ENCODE data around the gene GPR150.

GPR150 gene

GRCh38 chr5:95599252-95599651, 20.6 kb upstream of the GPR150 start:
- no peak for FAIRE-seq
- no peak for DNase-seq (ENCODE audit: insufficient read length, low spot score)
- TF ChIP-seq CTCF (IDR thresholded peaks at IDR 0.05; ENCODE audit: insufficient read depth, missing control alignments) = no peak

DNA sequence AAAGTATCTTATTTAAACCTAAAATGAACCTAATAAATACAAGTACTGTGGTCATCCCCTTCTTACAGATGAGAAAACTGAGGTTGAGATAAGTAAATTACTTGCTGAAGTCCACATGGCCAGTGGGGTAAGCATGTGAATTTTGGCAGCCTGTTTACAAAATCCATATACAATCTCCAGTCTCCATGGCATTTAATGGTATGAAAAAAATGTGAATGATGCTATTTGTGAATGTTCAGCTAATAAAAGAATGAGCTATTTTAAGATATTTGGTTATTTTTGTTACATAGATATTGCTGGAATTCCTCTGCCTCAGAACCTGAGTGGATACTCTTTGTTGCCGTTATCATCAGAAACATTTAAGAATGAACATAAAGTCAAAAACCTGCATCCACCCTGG, 19.3 kb upstream of the GPR150 start:
- TF ChIP-seq CTCF (IDR thresholded peaks at IDR 0.05; ENCODE audit: insufficient read depth, missing control alignments) = no peak
- DNase-seq (ENCODE audit: insufficient read length, low spot score) (no peak), FAIRE-seq (no peak)

DNA sequence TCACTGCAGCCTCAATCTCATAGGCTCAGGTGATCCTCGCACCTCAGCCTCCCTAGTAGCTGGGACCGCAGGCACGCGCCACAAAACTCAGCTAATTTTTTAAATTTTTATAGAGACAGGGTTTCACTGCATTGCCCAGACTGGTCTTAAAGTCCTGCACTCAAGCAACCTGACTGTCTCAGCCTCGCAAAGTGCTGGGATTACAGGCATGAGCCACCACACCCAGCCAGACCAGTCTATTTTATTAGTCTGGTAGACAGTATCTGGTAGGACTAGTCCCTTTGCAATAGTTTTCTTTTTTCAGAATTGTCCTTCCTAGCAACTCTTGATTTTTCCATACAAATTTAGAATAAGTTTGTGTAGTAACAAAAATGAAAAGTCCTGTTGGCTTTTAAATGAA, 14.1 kb upstream of the GPR150 start:
- no peak for FAIRE-seq
- TF ChIP-seq CTCF (IDR thresholded peaks at IDR 0.05; ENCODE audit: insufficient read depth, missing control alignments) = no peak
- no peak for DNase-seq (ENCODE audit: insufficient read length, low spot score)

- DNase-seq (ENCODE audit: insufficient read length, low spot score) = no peak
- no peak for FAIRE-seq
- no peak for TF ChIP-seq CTCF (IDR thresholded peaks at IDR 0.05; ENCODE audit: insufficient read depth, missing control alignments)
Measured at GRCh38 chr5:95606419-95606818, 13.5 kb upstream of the GPR150 start.

DNA sequence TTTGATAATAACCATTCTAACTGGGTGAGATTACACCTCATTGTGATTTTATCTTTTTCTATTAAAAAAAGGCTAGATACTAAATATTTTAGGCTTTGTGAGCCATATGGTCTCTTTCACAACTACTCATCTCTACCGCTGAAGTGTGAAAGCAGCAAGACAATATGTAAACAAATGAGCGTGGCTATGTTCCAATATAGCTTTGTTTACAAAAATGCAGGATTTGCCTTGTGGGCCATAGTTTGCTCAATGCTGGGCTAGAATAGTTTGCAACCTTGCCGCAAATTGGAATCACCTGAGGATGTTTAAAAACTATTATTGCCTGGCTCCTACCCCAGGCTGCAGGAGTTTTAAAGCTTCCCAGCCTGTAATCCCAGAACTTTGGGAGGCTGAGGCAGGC, 10.2 kb upstream of the GPR150 start:
- DNase-seq (ENCODE audit: insufficient read length, low spot score) (no peak), FAIRE-seq (no peak)
- TF ChIP-seq CTCF (IDR thresholded peaks at IDR 0.05; ENCODE audit: insufficient read depth, missing control alignments) = no peak

DNA sequence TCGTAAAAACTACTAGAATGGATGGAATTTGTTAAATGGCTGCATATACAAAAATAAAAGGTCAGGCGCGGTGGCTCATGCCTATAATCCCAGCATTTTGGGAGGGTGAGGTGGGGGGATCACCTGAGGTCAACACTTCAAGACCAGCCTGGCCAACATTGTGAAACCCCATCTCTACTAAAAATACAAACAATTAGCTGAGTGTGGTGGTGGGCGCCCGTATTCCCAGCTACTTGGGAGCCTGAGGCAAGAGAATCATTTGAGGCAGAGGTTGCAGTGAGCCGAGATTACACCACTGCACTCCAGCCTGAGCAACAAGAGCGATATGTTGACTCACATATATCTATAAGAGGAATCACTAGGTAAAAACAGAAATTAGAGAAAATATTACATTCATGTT, 9.3 kb upstream of the GPR150 start:
- no peak for FAIRE-seq
- no peak for DNase-seq (ENCODE audit: insufficient read length, low spot score)
- no peak for TF ChIP-seq CTCF (IDR thresholded peaks at IDR 0.05; ENCODE audit: insufficient read depth, missing control alignments)

DNA sequence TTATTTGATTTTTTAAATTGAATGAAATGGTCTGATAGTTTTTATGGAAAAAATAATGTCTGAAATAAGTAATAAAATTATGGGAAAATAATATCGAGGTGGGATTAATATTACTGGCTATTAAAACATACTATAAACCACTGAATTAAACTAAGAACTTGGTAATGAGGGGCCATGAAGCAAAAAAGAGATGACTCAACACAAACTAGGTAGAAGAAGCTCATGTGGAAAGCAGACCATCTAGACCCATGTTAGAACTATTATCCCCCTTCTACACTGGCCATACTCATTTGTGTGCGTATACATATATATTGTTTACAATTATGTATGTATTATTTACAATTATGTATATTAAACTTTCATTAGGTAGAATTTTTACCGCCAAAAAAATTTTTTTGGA, 8.5 kb upstream of the GPR150 start:
- no peak for TF ChIP-seq CTCF (IDR thresholded peaks at IDR 0.05; ENCODE audit: insufficient read depth, missing control alignments)
- FAIRE-seq (no peak), DNase-seq (ENCODE audit: insufficient read length, low spot score) (no peak)
